ENCODE measurements around the gene ARFGAP1. TPM values are rescaled to one million over a fixed set of nuclear protein-coding genes. Genes with fewer than 3 reads are reported as not detected.

Gene ARFGAP1
- total and polyA plus RNA-seq, 2 of the 8 experiments (the other 6 are each of a cell fraction or from before 2014, with no cell fraction given) = 93.7 to 100 TPM

DNA sequence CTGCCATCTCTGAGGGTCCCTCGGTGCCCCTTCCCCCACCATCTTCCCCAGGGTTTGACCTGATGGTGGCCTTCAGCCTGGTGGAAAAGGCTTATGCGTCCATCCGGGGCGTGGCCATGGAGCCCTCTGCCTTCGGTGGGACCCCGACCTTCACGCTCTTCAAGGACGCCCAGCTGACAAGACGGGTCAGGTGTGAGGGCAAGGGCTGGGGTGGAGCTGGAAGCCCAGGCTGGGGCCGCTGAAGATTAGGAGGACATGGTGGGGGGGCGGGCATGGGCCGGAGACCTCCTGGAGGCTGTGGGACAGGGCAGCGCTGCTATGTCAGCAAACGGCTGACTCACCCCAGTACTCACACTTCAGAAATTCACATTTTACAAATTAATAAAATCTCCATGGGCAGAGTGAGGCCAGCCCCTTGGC, 43.9 kb downstream of the ARFGAP1 start:
- ChIA-PET CTCF (ENCODE audit: partially characterized antibody) (interaction anchor here (0.8 to 6.6 kb wide), 7 partner anchors 7 to 93 kb away, joined by 3 to 45 read pairs (median 3); no protein-coding TSS in a partner anchor), POLR2A (ENCODE audit: partially characterized antibody) (interaction anchor here (0.7 kb wide), 1 partner anchor 608 kb away, joined by 3 read pairs; no protein-coding TSS in a partner anchor)
- no peaks in the 10 kb centered on the region for H3K4me1 ChIP-seq (replicated peaks in 1 of 4; ENCODE audit: control insufficient read depth in 3 of 4, insufficient read depth in 4 of 4, low read length in 3 of 4)
- no peak for FAIRE-seq
- H3K79me1 ChIP-seq (ENCODE audit: low read depth, low read length) = no peaks in the 10 kb centered on the region
- H2AK5ac ChIP-seq (ENCODE audit: low read depth, low read length) = no peak overlapping the region
- H4K20me1 ChIP-seq (replicated peaks in 1 of 2; ENCODE audit: control insufficient read depth in 1 of 2, insufficient read depth in 2 of 2, low read length in 2 of 2) = no peaks in the 10 kb centered on the region
- no peak overlapping the region for H2BK15ac ChIP-seq (ENCODE audit: low read length)
- no peak overlapping the region for H3K9ac ChIP-seq (replicated peaks in 1 of 4; ENCODE audit: extremely low read depth in 1 of 4, low read depth in 3 of 4, low read length in 3 of 4)
- no peaks in the 10 kb centered on the region for H3K79me2 ChIP-seq (ENCODE audit: control insufficient read depth in 1 of 2, insufficient read depth in 2 of 2, low read length in 2 of 2)
- no peak overlapping the region for H3K18ac ChIP-seq (ENCODE audit: extremely low read depth, low read length)
- no peak overlapping the region for H2BK12ac ChIP-seq (ENCODE audit: low read depth, low read length)
- no peaks in the 10 kb centered on the region for H3K36me3 ChIP-seq (ENCODE audit: control insufficient read depth in 2 of 4, insufficient read depth in 4 of 4, low read length in 3 of 4)
- no peaks in the 10 kb centered on the region for H3K23me2 ChIP-seq (ENCODE audit: low read depth, low read length)
- H3K4me3 ChIP-seq (ENCODE audit: extremely low read depth in 1 of 4, insufficient read depth in 2 of 4, low read depth in 3 of 4, low read length in 4 of 4) = no peak overlapping the region
- no peak overlapping the region for H2BK120ac ChIP-seq (replicated peaks; ENCODE audit: low read depth, low read length)
- no peaks in the 10 kb centered on the region for H3K27me3 ChIP-seq (replicated peaks in 1 of 4; ENCODE audit: control insufficient read depth in 3 of 4, extremely low read depth in 1 of 4, insufficient read depth in 3 of 4, low read length in 3 of 4)
- no peak overlapping the region for H4K5ac ChIP-seq (ENCODE audit: insufficient read length, low read depth, low read length)
- H2AFZ ChIP-seq (ENCODE audit: low read length) = no peak overlapping the region
- H3K56ac ChIP-seq (replicated peaks; ENCODE audit: insufficient read length, low read depth, low read length) = no peak overlapping the region
- no peak overlapping the region for H2BK20ac ChIP-seq (ENCODE audit: low read length)
- H4K91ac ChIP-seq (replicated peaks; ENCODE audit: insufficient read length, low read length) = no peak overlapping the region
- no peak overlapping the region for H3K23ac ChIP-seq (ENCODE audit: insufficient read length)
- no peak for TF ChIP-seq YY1 (IDR thresholded peaks at IDR 0.05; ENCODE audit: low read depth, low read length)
- TF ChIP-seq GTF2F1 (IDR thresholded peaks at IDR 0.05; ENCODE audit: borderline replicate concordance, low read depth, low read length) = no peak
- no peak for TF ChIP-seq CHD1 (IDR thresholded peaks at IDR 0.05; ENCODE audit: low read depth, low read length)
- no peak for TF ChIP-seq GABPA (IDR thresholded peaks at IDR 0.05; ENCODE audit: borderline replicate concordance, insufficient read depth, low read length)
- TF ChIP-seq SP4 (IDR thresholded peaks at IDR 0.05; ENCODE audit: low read length) = no peak
- TF ChIP-seq FOSL1 (IDR thresholded peaks at IDR 0.05; ENCODE audit: insufficient read depth, low read depth, low read length) = no peak
- no peak for TF ChIP-seq SIRT6 (IDR thresholded peaks at IDR 0.05; ENCODE audit: low read length)
- H2BK5ac ChIP-seq (ENCODE audit: low read depth, low read length) = no peak overlapping the region
- WGBS, 2 experiments (ENCODE audit: extremely low coverage in 1 of 2, insufficient coverage in 1 of 2, insufficient read length in 1 of 2, insufficient replicate concordance in 2 of 2, low coverage in 1 of 2, low lambda C conversion rate in 2 of 2, missing lambda C conversion rate in 1 of 2) = 82% methylated on average over 14 of the region's 14 CpGs; no CpG with 5 or more reads in 1 of the 2 experiments
- H3K9me3 ChIP-seq (ENCODE audit: insufficient read depth in 2 of 2, low read depth in 1 of 2, low read length in 1 of 2) = no peaks in the 10 kb centered on the region
- H3K4me2 ChIP-seq (ENCODE audit: insufficient read depth in 1 of 2, low read depth in 2 of 2, low read length in 2 of 2) = no peak overlapping the region
- H4K8ac ChIP-seq (ENCODE audit: extremely low read depth, insufficient read depth, low read length) = no peak overlapping the region
- H3K4ac ChIP-seq (replicated peaks; ENCODE audit: insufficient read length, low read depth, low read length) = no peak overlapping the region
- DNase-seq (ENCODE audit: low read depth in 1 of 2, low spot score in 2 of 2) = no peak
- no peak overlapping the region for H3K14ac ChIP-seq (ENCODE audit: insufficient read length)
- H3K27ac ChIP-seq (ENCODE audit: low read depth, low read length) = no peak overlapping the region
